Activated T-cell treated with anti-CD3 and anti-CD28 coated beads, Interleukin-2, amount 50 U/mL, for 48 hours (primary cell): ENCODE measurements around the gene MRPS10.
A peak's percentile ranks its signal among the peaks of the same experiment; 100 is the strongest.
"Not testable (repeated sequence)": the region's sequence is repeated elsewhere in the genome, so short reads cannot be mapped to it uniquely, and the experiment has no call there.

ENCODE experiments used
- DNase-seq, 2 experiments: peaks; one replicate each; pipeline ENCODE4 v3.0.0-alpha.2; 2020

Gene MRPS10

DNA sequence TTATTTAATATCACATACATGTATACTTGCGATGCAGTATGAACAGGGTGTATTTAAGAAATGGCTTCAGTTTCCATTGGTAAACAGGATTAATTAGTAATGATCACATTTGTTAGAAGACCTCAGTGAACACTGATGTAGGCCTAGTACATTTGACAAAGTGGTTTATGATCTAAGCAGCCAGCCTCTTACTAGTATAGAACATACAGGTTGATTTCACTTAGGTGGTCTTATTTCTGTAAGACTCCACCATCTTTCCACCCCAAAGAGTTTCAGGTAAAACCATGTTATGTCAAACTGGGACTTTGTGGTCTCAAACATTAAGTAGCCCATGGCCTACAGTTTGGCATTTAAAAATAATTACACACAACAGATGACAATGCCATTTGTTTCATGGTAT lies 20.2 kb upstream of the MRPS10 start:
- DNase-seq, result no peak

DNA sequence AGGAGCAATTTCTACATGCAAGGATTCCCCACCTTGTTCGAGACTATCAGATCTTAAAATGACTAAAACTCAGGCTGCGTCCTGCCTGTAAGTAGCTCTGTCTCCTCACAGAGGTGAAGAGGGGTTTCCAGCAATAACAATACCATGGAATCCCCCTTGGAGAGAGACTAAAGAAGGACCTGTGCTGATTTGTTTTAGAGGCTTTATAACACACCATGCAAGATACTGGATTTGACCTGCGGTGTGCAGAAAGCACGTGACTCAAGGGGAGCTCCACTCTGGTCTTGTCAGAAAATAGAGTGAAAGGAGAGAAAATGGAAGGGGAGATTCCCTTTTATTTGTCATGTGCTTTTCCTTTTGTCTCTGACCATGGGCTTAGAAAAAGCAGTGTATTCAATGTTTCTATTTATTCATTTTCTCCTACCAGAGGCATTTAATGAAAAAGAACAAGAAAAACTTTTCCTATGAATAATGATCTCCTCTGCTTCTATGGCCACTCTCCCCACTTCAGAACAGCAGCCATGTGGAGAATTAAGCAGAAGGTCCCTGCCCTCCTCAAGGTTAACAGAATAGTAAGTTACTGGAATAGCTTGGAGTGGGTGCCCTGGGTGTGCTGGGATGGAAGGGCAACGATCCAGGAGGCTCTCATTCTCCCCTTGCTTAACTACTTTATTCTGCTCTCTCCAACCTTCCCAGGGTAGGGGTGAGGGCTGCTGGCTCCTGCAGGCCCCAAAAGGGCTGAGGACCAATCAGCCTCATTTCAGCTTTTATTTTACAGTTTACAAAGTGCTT lies 19.2 kb upstream of the MRPS10 start:
- peak in 1 of 2 experiments; percentile 15 for DNase-seq

DNA sequence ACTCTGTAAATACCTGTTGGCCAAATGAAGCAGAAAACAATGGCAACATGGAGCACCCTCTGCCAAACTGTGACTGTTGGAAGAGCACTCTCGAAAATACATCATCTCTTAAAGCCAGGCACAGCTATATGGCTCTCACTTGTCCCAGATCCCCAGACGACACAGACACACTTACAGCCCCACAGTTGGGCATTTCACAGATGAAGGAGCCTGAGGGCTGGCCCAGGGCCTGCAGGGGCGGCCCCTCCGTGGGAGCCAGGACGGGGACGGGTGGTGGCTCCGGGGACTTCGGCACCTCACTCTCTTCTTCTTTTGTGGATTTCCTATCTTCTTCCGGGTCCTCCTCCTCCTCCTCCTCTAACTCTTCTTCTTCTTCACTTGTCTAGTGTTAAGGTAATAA lies 18.4 kb upstream of the MRPS10 start:
- peak in 1 of 2 experiments; percentile 10 for DNase-seq

DNA sequence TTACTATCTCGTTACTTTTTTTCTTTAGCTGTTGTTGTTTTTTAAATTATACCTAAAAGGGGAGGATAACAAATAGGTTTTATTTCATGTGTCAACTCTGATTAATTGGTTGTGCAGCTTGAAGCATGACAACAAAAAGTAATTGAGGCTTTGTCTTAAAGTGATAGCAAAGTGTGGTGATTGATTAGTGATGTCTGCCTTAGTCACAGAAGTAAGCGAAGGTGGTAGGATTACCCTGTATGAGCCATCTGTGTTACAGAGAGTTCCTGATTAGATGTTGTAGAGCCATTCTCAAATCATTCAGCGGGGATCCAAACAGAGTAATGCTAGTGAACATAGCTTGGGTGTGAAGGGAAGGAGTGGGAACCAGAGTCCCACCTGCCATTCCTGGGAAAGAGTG lies 14.4 kb upstream of the MRPS10 start:
- no peak for DNase-seq

DNA sequence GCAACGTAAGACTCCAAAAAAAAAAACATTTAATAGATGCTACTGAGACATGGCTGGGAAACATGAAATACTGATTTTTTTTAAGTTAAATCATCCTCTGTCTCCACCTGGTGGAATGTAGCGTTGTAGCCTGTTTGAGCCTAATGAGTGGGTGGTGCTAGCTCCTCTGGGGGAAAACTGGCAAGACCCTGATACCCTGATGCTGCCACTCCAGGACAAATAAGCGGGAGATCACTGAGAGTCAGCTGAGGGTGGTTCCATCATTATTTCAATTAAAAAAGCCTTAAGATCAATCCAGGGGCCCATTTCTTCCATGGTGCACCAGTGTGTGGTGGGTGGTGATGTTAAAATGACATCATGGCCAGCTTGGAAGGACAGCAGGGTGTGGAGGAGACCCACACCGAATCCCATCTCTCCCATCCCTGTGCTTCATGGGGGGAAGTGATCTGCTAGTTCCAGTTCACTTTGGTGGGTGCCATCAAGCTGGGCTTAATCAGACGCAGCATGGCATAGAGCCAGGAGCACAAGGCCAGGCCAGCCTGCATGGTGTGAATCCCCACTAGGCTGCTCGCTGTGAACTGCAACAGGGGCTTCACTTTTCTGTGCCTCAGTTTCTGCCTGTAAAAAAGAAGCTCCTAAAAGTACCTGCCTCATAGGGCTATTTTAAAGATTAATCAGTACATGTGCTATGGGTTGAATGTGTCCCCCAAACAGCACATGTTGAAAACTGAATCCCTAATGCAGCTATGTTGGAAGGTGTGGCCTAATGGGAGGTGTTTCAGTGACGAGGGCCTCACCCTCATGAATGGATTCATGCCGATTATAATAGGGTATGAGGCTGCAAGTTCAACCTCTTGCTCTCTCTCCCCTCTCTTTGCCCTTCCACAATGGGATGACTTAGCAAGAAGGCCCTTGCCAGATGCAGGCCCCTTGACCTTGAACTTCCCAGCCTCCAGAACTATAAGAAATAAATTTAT lies 13.0 kb upstream of the MRPS10 start:
- DNase-seq, result peak in 1 of 2 experiments; percentile 22

DNA sequence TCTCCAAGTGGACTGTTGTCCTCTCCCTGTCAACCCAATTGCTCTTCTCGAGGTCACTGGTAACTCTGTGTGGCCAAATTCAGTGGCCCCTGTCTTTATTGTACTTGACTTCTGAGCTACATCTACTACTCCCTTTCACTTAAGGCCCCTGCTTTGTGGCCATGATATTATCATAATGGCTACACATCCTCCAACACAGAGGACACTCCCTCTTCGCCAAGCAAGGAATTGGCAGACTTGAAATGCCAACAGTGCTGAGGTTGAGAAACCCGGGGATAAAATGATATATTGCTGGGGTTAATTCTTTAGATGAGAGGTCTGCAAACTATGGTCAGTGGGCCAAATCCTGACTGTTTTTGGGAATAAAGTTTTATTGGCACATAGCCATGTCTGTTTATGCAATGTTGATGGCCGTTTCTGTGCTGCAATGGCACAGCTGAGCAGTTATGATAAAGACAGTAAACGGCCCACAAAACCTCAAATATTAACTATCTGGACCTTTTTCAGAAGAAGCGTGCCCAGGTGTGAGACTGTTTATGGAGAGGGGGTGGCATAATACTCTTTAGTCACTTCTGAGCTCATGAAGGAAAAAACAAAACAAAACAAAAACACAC lies 12.0 kb upstream of the MRPS10 start:
- DNase-seq, result peak in 1 of 2 experiments; percentile 4

DNA sequence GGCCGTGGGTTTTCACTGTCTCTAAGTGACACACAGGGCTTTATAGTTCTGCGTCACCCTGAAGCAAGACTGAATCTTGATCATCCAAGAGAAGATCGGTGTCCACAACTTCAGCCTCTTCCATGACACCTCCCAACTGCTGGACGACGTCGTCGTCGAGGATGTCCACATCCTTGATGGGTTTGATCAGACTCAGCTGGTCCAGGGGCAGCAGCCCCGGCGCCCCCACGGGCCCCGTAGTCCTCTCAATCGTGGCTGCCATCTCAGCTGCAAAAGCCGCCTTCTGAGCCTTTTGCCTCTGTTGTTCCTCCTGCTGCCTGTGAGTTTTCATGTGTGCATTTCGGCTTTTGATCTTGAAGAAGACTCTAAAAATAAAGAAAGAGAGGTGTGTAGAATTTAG lies 10.6 kb upstream of the MRPS10 start:
- DNase-seq, result peak in 1 of 2 experiments; percentile 12

DNA sequence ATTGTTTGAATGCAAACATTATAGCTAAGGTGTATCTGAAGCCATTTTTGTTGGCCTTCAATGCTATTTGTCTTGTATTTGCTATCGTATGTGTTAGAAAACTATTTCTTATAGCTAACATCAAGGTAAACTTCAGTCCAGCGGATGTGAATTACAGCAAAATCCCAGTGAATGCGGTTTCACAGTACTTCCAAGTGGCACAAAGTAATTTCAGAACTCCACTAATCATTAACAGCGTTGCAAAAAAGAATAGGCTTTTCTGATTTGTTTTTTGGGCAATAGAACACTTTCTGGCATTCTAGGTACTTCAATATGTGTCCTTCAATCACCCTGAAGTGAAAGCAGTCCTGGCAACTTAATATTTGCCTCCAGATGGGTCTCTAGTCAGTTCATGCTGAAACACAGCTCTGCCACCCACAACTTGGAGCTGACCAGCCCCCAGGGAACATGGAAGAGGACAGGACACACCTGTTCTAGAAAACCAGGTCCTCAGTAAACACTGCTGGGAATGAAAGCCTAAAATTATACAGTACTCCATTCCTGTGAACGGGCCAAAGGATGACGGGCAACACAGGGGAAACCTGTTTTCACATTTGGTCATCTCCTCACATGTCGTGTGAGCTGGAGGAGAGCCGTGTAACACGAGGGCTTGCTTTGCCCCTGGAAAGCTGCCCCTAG lies 9.7 kb upstream of the MRPS10 start:
- no peak for DNase-seq

DNA sequence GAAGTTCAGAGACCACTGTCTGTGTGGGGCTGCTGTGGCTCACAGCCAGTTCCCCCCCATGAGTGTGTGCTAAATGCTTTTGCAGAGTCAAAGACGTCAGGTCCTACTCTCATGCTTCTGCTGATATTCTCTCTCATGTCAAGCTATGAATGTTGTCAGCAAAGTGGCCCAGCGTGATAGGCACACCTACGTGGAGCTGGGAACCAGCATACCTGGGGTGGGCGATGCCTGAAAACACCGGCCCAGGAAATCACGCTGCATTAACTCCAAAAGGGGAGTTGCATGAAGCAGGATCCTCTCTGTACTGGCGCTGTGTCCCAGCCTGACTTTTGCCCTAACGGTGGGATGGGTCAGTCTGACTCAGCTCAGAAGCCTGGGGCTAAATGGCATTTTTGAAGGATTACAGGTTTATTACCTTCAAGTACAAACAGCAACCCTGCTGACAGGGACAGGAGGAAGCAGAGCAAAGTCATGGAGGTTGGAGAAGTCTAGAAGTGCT lies 9.0 kb upstream of the MRPS10 start:
- DNase-seq, result peak in 1 of 2 experiments; percentile 4

DNA sequence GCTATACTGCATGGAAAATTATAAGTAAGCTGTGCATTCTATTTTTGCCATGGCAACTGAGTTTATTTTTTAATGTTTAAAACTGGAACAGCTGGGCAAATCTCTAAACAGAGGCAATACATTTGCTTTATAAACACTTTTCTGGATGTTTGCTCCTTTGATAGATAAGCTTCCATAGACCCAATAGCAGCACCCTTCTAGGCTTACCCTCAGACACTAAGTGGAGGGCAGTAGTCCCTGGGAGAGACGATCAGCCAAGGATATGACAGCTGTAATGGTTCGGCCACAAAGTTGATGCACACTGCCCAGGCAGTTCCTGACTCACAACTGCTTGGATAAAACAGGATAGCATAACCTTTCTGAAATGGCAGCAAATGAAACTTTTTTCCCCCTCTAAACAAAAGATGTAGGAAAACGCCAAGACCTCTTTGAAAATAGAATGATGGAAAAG lies 8.5 kb upstream of the MRPS10 start:
- DNase-seq, result no peak

DNA sequence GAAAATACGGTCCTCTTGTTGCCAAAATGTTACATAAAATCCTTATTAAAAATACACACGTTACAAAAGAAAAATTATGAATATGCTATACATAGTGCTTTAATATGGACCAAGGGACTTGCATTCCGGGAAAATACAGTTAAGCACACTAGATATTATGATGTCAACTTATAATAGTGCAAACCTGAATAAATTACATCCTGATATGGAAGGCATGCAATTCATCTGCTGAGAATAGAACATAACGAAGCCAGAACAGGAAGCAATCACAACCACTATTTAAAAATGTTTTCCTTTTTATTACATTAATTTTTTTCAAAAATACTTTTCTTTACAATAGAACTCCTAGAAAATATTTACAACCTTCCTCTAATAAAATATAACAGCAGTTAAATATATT lies 7.8 kb upstream of the MRPS10 start:
- DNase-seq, result no peak

DNA sequence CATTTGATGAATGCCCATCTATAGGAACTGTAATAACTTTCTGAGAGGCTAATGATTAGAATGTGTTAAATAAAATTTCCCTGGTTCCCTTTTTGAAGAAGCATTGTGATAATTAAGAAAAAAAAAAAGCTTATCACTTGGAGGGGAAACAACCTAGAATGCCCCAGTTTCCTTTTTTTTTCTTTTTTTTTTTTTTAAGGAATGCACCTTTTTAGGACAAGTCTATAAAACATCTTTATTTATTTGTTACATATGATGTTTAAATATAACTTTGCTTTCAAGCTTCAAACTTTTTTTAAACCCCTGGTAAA lies 7.3 kb upstream of the MRPS10 start:
- DNase-seq, result no peak

DNA sequence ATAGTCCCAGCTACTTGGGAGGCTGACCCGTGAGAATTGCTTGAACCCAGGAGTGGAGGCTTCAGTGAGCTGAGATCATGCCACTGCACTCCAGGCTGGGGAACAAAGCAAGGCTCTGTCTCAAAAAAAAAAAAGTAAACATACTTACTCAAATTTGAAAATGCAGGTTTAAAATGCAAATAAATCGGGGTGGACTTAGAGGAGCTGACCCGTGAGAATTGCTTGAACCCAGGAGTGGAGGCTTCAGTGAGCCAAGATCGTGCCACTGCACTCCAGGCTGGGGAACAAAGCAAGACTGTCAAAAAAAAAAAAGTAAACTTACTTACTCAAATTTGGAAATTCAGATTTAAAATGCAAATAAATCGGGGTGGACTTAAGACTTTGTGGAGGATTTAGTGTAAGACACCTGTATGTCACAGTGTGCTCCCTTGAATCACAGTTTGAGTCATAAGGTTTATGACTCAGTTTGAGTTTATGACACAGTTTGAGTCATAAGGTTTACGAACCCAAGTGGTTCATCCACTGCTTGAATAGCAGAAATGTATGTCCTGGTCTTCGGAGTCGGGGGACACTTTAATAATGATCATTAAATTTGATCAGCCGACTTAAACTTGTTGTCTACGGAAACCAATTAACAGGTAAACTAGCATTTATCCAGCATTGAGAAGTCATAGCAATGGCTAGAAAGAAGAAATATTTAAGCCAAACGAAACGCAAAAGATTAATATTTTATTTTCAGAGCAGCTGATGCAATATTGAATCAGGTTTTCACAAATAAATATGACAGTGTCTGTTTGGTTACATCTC lies 6.8 kb upstream of the MRPS10 start:
- no peak for DNase-seq

DNA sequence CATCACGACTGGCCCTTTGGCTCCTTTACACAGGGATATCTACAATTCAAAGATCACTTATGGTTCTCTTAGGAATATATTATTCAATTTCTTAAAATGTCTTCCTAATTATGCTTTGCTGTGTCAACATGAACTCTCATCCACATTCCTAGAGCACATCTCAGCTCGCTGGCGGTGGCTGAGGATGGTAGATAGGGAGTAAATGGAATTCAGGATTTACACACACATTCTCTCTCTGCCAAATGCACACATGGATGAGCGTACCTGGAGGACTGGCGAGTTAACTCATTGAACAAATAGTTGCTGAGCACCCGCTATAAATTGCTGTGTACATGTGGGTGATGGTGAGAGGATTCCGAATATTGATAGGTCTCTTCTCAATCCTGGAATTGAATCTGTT lies 4.8 kb upstream of the MRPS10 start:
- no peak for DNase-seq

DNA sequence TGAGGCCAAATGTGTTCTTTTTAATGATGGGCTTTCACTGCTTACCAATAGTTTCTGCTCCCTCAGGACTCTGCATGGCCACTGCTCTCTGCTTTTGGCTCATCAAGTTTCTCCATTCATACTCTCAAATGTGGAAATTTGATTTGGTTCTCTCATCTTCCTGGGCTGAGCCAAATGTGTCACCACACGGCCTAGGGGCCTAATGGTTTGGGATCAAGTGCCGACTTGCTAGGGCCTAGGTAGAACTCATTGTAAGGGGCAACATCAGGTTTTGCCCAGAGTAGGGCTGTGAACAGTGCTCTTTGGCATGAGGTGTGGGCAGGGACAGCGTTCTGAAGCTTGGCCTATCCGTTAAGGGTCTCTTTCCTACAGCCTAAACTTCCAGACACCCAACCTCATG lies 3.9 kb upstream of the MRPS10 start:
- DNase-seq, result no peak

DNA sequence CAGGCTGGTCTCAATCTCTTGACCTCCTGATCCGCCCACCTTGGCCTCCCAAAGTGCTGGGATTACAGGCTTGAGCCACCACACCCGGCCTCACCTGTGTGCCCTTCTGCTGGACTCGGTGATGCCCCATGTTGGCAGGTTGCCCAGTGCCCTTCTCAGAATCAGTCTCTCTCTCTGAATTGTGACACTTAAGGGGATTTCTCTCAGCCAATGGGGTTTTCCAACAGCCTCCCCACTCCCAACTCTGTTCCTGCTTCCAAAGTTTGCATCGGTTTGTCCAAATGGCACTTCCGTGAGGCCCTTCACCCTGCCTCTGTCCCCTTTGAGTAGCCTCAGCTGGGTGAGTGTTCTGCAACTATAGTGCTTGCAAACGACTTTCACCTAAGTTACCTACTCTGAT lies 3.1 kb upstream of the MRPS10 start:
- DNase-seq, result peak in 1 of 2 experiments; percentile 13

DNA sequence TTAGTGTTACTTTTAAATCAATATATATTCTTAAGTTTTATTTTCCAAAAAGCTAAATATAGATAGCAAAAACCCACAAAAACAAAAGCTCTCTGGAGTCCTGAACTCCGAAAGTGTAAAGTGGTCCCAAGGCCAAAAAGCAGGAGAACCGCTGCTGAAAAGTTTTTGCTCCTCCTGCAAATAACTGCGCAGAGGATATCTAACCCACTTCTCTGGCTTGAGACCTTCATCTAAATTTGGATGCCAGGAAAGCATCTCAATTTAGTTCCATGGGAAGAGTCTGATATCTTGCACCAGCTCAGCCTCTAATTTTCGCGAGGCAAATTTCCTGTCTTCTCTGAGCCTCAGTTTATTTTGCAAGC lies 523 bp downstream of the MRPS10 start:
- DNase-seq, result no peak

DNA sequence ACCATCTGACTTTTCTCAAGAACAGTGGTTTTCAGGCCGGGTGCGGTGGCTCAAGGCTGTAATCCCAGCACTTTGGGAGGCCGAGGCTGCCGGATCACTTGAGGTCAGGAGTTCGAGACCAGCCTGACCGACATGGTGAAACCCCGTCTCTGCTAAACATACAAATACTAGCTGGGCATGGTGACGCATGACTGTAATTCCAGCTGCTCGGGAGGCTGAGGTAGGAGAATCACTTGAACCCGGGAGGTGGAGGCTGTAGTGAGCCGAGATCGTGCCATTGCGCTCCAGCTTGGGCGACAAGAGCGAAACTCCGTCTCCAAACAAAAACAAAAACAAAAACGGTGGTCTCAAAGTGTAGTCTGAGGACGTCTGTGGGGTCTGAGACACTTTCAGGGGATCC lies 1.2 kb downstream of the MRPS10 start:
- peak in 1 of 2 experiments; percentile 17 for DNase-seq

DNA sequence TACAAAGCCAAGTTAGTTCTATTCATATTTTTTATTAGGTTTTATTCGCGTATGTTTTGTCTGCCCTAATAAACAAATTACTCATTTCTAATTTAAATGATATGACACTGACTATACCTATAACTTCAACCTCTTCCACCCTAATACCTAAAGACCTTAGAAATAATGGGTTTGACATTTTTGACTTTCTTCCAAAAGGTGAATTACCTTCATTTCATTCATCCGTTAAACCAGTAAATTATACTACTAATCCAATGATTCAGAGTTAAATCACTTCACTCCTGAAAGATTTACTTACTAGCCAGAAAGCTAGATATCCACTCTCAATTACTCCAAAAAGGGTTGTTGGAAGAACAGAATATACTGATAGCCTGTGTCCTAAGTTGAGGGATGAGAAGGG lies 5.2 kb downstream of the MRPS10 start:
- no peak for DNase-seq

DNA sequence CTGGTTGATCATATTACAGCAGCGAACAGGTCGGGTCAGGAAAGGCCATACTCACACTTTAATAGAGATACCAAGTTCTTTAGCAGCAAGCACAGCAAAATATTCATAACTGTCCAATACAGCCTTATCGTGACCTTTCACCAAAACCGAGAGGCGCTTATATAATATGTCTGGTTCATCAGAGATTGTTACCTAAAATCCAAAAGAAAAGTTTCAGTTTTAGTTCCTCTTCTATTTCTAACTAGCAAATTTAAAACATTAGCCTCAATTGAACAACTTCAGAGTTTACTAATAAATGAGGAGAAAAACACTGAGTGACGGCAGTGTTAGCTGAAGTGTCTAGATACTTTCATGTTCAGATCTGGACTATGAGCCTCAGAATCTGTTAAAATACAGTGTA lies 5.9 kb downstream of the MRPS10 start:
- no peak for DNase-seq

DNA sequence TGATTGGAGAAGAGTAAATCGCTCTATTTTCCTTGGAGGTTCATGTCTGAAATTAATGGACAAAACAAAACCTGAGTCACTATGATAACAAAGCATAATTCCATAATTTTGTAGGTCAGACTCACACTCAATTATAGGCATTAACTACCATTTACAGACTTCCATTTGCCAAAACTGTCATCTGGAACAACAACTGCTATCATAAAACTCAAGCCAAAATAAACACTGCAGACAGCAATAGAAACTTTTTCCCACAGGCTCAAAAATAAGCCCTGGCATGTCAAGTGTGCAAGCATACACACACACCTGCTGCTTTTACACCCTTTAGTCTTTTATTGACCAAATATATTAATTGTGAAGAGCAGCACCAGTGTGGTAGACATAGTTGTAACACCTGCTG lies 7.1 kb downstream of the MRPS10 start:
- DNase-seq, result no peak

DNA sequence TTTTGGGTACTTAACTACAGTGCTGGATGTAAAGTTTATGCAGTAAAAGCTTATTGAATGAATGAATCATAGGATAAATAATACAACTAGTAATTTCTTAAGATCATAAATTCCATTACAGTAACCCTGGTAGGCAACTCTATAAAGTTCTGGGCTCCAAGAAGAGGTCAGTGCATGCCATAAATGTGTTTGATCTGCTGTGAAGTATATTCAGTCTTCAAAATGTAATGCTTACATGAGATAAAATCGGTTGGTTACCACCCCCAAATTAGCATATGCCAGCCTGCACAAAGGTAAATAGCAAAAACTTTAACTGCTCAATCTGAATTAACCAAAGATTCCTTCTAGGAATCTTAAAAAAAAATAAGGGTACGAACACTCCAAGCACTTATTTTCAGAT lies 10.1 kb downstream of the MRPS10 start:
- DNase-seq, result not testable (repeated sequence)
